Smooth muscle cell (in vitro differentiated cells): ENCODE measurements around the gene HBG1. TPM values are rescaled to one million over a fixed set of nuclear protein-coding genes. Genes with fewer than 3 reads are reported as not detected.

Source experiments
- DNase-seq: peaks from one replicate; lab custom pipeline; 2025; ENCODE audit not compliant: unreplicated experiment; lab: John Stamatoyannopoulos, UW
- H2AFZ ChIP-seq: fragments of 200-600 bp; sonication (generic); 2 replicates; pipeline ENCODE4 v1.6.0; 2016; ENCODE audit warnings: antibody characterized with exemption, low read depth, mild to moderate bottlenecking
- H3F3A ChIP-seq: fragments of 200-600 bp; sonication (generic); 2 replicates; pipeline ENCODE4 v1.6.0; 2017; ENCODE audit warnings: antibody characterized with exemption, low read depth
- H3K27ac ChIP-seq: fragments of 200-600 bp; sonication (generic); 2 replicates; pipeline ENCODE4 v1.5.1; 2016; ENCODE audit warnings: low read depth, mild to moderate bottlenecking
- H3K27me3 ChIP-seq: fragments of 200-600 bp; sonication (generic); 2 replicates; pipeline ENCODE4 v1.6.1; 2016; ENCODE audit warnings: low read depth, mild to moderate bottlenecking
- H3K36me3 ChIP-seq: fragments of 200-600 bp; sonication (generic); 2 replicates; pipeline ENCODE4 v1.5.1; 2016; ENCODE audit warnings: low read depth
- H3K4me1 ChIP-seq: fragments of 200-600 bp; sonication (generic); 2 replicates; pipeline ENCODE4 v1.5.1; 2016; ENCODE audit warnings: low read depth
- H3K4me2 ChIP-seq: fragments of 200-600 bp; sonication (generic); 2 replicates; pipeline ENCODE4 v1.6.0; 2016; ENCODE audit warnings: mild to moderate bottlenecking
- H3K4me3 ChIP-seq: fragments of 200-600 bp; sonication (generic); 2 replicates; pipeline ENCODE4 v1.5.1; 2016; ENCODE audit warnings: mild to moderate bottlenecking
- H3K79me2 ChIP-seq: fragments of 200-600 bp; sonication (generic); 2 replicates; pipeline ENCODE4 v1.6.0; 2016; ENCODE audit warnings: low read depth, mild to moderate bottlenecking
- H3K9ac ChIP-seq: fragments of 200-600 bp; sonication (generic); 2 replicates; pipeline ENCODE4 v1.6.0; 2016; ENCODE audit warnings: low read depth
- H3K9me3 ChIP-seq: fragments of 200-600 bp; sonication (generic); replicated peaks from 2 replicates; pipeline ENCODE4 v1.5.1; 2016; ENCODE audit warnings: low read depth
- H4K20me1 ChIP-seq: fragments of 200-600 bp; sonication (generic); 2 replicates; pipeline ENCODE4 v1.6.0; 2016; ENCODE audit warnings: low read depth
- CTCF ChIP-seq: fragments of 200-600 bp; sonication (generic); IDR thresholded peaks from 2 replicates; pipeline ENCODE4 v1.5.1; 2017; ENCODE audit warnings: borderline replicate concordance, mild to moderate bottlenecking, antibody characterized with exemption; ENCODE audit not compliant: insufficient read depth, poor library complexity, severe bottlenecking
- WGBS: methylation state at CpG from one replicate; pipeline ENCODE4 v1.1.7; 2016; ENCODE audit warnings: low lambda C conversion rate; 5-methylcytosine and 5-hydroxymethylcytosine counted together
- polyA plus RNA-seq: library from polyadenylated mRNA; unstranded; fragments of >200 nt; fragmentation: Nextera tagmentation; extraction: Ambion mirVana; gene quantifications from 2 replicates; pipeline ENCODE4 v1.2.1, GENCODE V29; 2016
- total RNA-seq: library from RNA; depleted of rRNA; stranded (reverse); fragments of >200 nt; gene quantifications from 2 replicates; pipeline ENCODE4 v1.2.3, GENCODE V29; 2014

The HBG1 gene
- total and polyA plus RNA-seq, 2 experiments from 2014 or later, result not detected

GRCh38 chr11:5279471-5280090, 29.9 kb upstream of the HBG1 start:
- Histone ChIP-seq H3K4me3 (no peak overlapping the region), H3K9ac (no peak overlapping the region), H3K27ac (no peak overlapping the region), H3K27me3 (no peaks in the 10 kb centered on the region), H3K79me2 (no peaks in the 10 kb centered on the region), H3K4me1 (no peaks in the 10 kb centered on the region), H4K20me1 (no peaks in the 10 kb centered on the region), H3K36me3 (no peaks in the 10 kb centered on the region), H3F3A (no peaks in the 10 kb centered on the region), H2AFZ (no peak overlapping the region), H3K9me3 (no peaks in the 10 kb centered on the region), H3K4me2 (no peak overlapping the region)
- WGBS, result 92% methylated on average over 4 of the region's 4 CpGs
- DNase-seq, result no peak
- TF ChIP-seq CTCF, result no peak

- DNase-seq, result no peak
- Histone ChIP-seq H3F3A (no peaks in the 10 kb centered on the region), H3K4me1 (no peaks in the 10 kb centered on the region), H3K36me3 (no peaks in the 10 kb centered on the region), H3K4me3 (no peak overlapping the region), H3K9ac (no peak overlapping the region), H2AFZ (no peak overlapping the region), H3K79me2 (no peaks in the 10 kb centered on the region), H4K20me1 (no peaks in the 10 kb centered on the region), H3K27me3 (no peaks in the 10 kb centered on the region), H3K27ac (no peak overlapping the region), H3K4me2 (no peak overlapping the region), H3K9me3 (no peaks in the 10 kb centered on the region)
- no peak for TF ChIP-seq CTCF
- 100% methylated on average over 1 of the region's 1 CpG for WGBS
These were observed 28.2 kb upstream of the HBG1 start for GRCh38 chr11:5277807-5278382.

DNA sequence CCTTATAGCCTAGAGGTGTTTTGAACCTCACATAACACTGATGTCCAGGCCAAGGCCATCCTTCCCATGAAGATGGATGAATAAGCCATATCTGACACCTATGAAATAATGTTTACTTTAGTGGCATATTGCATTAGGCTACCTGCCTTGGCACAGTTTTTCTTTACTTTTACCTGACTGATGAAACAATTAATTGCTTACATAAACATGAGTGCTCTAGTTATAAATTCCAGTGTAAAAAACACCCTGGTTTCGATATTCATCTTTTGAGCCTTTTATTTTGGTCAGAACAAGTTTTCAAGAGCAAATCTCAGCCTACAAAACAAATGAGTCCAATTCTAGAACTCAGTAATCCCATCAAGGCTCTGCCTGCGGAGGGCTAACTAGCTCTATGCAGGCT, 27.0 kb upstream of the HBG1 start:
- WGBS, result 90% methylated on average over 2 of the region's 2 CpGs
- no peaks in the 10 kb centered on the region for H3F3A ChIP-seq
- no peak overlapping the region for H3K27ac ChIP-seq
- H3K36me3 ChIP-seq, result no peaks in the 10 kb centered on the region
- H3K9ac ChIP-seq, result no peak overlapping the region
- no peaks in the 10 kb centered on the region for H4K20me1 ChIP-seq
- DNase-seq, result no peak
- no peaks in the 10 kb centered on the region for H3K9me3 ChIP-seq
- H3K27me3 ChIP-seq, result no peaks in the 10 kb centered on the region
- no peak overlapping the region for H3K4me2 ChIP-seq
- no peak for TF ChIP-seq CTCF
- no peak overlapping the region for H2AFZ ChIP-seq
- H3K4me1 ChIP-seq, result no peaks in the 10 kb centered on the region
- H3K4me3 ChIP-seq, result no peak overlapping the region
- no peaks in the 10 kb centered on the region for H3K79me2 ChIP-seq
